A673 (cell line): ENCODE measurements around the gene SOD2.

Source experiments
- EZH2 ChIP-seq: fragments of 200-600 bp; sonication (generic); IDR thresholded peaks from 2 replicates; pipeline ENCODE4 v1.6.1; 2017; ENCODE audit warnings: borderline replicate concordance, low read depth, mild to moderate bottlenecking, mixed read lengths, antibody characterized with exemption, low read length; ENCODE audit not compliant: poor library complexity, severe bottlenecking
- TF ChIP-seq, protein P1 (sequence below): fragments of 300-800, 200-600 bp; sonication (generic); conservative IDR thresholded peaks from 2 replicates; pipeline ENCODE4 v1.5.1; 2017; ENCODE audit warnings: low read depth, mild to moderate bottlenecking, antibody characterized with exemption, low read length, moderate library complexity, mixed read lengths

DNA sequence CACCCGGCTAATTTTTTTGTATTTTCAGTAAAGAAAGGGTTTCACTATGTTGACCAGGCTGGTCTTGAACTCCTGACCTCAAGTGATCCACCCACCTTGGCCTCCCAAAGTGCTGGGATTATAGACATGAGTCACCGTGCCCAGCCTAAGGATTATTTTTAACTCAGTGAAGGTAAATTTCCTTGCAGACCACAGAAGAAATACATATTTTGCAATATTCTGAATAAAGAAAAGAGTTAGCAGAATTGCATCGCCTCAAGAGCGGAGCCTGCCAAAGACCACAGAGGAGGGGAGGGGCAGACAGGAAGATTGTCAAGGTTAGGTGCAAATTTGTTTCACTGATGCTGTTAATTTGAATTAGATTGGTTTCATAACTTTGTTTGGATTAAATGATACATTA, 47.4 kb downstream of the SOD2 start:
- TF ChIP-seq, protein P1, sequence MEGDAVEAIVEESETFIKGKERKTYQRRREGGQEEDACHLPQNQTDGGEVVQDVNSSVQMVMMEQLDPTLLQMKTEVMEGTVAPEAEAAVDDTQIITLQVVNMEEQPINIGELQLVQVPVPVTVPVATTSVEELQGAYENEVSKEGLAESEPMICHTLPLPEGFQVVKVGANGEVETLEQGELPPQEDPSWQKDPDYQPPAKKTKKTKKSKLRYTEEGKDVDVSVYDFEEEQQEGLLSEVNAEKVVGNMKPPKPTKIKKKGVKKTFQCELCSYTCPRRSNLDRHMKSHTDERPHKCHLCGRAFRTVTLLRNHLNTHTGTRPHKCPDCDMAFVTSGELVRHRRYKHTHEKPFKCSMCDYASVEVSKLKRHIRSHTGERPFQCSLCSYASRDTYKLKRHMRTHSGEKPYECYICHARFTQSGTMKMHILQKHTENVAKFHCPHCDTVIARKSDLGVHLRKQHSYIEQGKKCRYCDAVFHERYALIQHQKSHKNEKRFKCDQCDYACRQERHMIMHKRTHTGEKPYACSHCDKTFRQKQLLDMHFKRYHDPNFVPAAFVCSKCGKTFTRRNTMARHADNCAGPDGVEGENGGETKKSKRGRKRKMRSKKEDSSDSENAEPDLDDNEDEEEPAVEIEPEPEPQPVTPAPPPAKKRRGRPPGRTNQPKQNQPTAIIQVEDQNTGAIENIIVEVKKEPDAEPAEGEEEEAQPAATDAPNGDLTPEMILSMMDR = no peak
- no peak for TF ChIP-seq EZH2
